ENCODE results near the gene GTF3C5. TPM values are rescaled to one million over a fixed set of nuclear protein-coding genes. Genes with fewer than 3 reads are reported as not detected.

GTF3C5 gene
- total and polyA plus RNA-seq, 10 of the 15 experiments (the other 5 are each of a cell fraction or from before 2014, with no cell fraction given): 2.2 to 81.1 (median 68.7) TPM

GRCh38 chr9:133041958-133042357 is 11.2 kb downstream of the GTF3C5 start:
- BruUV-seq (replicated peaks): no TSS peak
- intact Hi-C loops (cut with micrococcal nuclease; ENCODE audit: unreplicated experiment): loop anchor here (1.0 kb wide), 1 partner anchor 105 kb away; no protein-coding TSS in a partner anchor
- Histone ChIP-seq H3K27me3 (replicated peaks in 1 of 2; ENCODE audit: control insufficient read depth in 2 of 2, insufficient read depth in 2 of 2, low read length in 1 of 2) (no peaks in the 10 kb centered on the region), H3K27ac (ENCODE audit: control insufficient read depth, insufficient read depth) (no peak overlapping the region), H3K9me3 (replicated peaks; ENCODE audit: control insufficient read depth, insufficient read depth, low read length) (no peaks in the 10 kb centered on the region), H4K20me1 (ENCODE audit: control insufficient read depth, insufficient read depth) (peaks cover 6% of the 10 kb centered on the region; the same call in 1 of the 2 replicates), H3K79me2 (ENCODE audit: control insufficient read depth, insufficient read depth, low read length) (peaks cover 8% of the 10 kb centered on the region), H3K4me1 (ENCODE audit: control insufficient read depth, insufficient read depth, low read length) (no peaks in the 10 kb centered on the region), H3K36me3 (ENCODE audit: control insufficient read depth in 2 of 2, insufficient read depth in 2 of 2, low read length in 1 of 2) (peaks cover 20 to 25% of the 10 kb centered on the region in 2 experiments), H2AFZ (ENCODE audit: control insufficient read depth, low read depth, low read length) (no peak overlapping the region), H3K9ac (ENCODE audit: control insufficient read depth, insufficient read depth, low read length) (no peak overlapping the region), H3K4me3 (no peak overlapping the region), H3K4me2 (ENCODE audit: control insufficient read depth, insufficient read depth) (no peak overlapping the region)
- RAD21 ChIA-PET (ENCODE audit: unreplicated experiment): interaction anchor here (1.5 kb wide), 1 partner anchor 102 kb away, joined by 3 read pairs; no protein-coding TSS in a partner anchor
- 93% methylated on average over 9 of the region's 9 CpGs for WGBS (ENCODE audit: insufficient coverage, insufficient replicate concordance, low lambda C conversion rate, missing lambda C conversion rate)
- TF ChIP-seq SKIL (IDR thresholded peaks at IDR 0.05; ENCODE audit: low read depth, poor library complexity, severe bottlenecking) (no peak), EZH2 (IDR thresholded peaks at IDR 0.05; ENCODE audit: borderline replicate concordance, control insufficient read depth, low read depth, low read length) (no peak), BRCA1 (IDR thresholded peaks at IDR 0.05; ENCODE audit: low read depth, low read length) (no peak)
- FAIRE-seq (no peak), DNase-seq (ENCODE audit: low read depth, low spot score) (no peak), ATAC-seq (no peak)
- CTCF ChIA-PET: interaction anchor here (1.2 to 2.7 kb wide), 3 partner anchors 10 to 102 kb away, joined by 3 to 20 read pairs (median 19); partner anchors contain the start of gene GTF3C5
- SMC1A ChIA-PET (ENCODE audit: uncharacterized antibody, unreplicated experiment): no interaction called here
- in situ Hi-C loops (cut with MboI): no loop called here
- POLR2A ChIA-PET: no interaction called here

- peaks cover 19 to 26% of the 10 kb centered on the region in 2 experiments for H3K36me3 ChIP-seq (ENCODE audit: control insufficient read depth in 2 of 2, insufficient read depth in 2 of 2, low read length in 1 of 2)
- no peak overlapping the region for H3K4me2 ChIP-seq (ENCODE audit: control insufficient read depth, insufficient read depth)
- no peak overlapping the region for H3K9ac ChIP-seq (ENCODE audit: control insufficient read depth, insufficient read depth, low read length)
- H3K27ac ChIP-seq (ENCODE audit: control insufficient read depth, insufficient read depth): no peak overlapping the region
- H2AFZ ChIP-seq (ENCODE audit: control insufficient read depth, low read depth, low read length): no peak overlapping the region
- peaks cover 4% of the 10 kb centered on the region for H3K79me2 ChIP-seq (ENCODE audit: control insufficient read depth, insufficient read depth, low read length)
- H3K9me3 ChIP-seq (replicated peaks; ENCODE audit: control insufficient read depth, insufficient read depth, low read length): no peaks in the 10 kb centered on the region
- FAIRE-seq (no peak), ATAC-seq (no peak), DNase-seq (ENCODE audit: low read depth, low spot score) (no peak)
- ChIA-PET CTCF (interaction anchor here (1.2 to 2.7 kb wide), 2 partner anchors 11 to 21 kb away, joined by 3 to 20 read pairs; partner anchors contain the start of gene GTF3C5), RAD21 (ENCODE audit: unreplicated experiment) (interaction anchor here (1.5 kb wide), 1 partner anchor 101 kb away, joined by 3 read pairs; no protein-coding TSS in a partner anchor), SMC1A (ENCODE audit: uncharacterized antibody, unreplicated experiment) (no interaction called here), POLR2A (no interaction called here)
- H4K20me1 ChIP-seq (ENCODE audit: control insufficient read depth, insufficient read depth): 0 out of 2 replicates have a peak, but pooled peaks cover 6% of the 10 kb centered on the region
- no TSS peak for BruUV-seq (replicated peaks)
- intact Hi-C loops (cut with micrococcal nuclease; ENCODE audit: unreplicated experiment) (no loop called here), in situ Hi-C loops (cut with MboI) (no loop called here)
- no peaks in the 10 kb centered on the region for H3K27me3 ChIP-seq (replicated peaks in 1 of 2; ENCODE audit: control insufficient read depth in 2 of 2, insufficient read depth in 2 of 2, low read length in 1 of 2)
- WGBS (ENCODE audit: insufficient coverage, insufficient replicate concordance, low lambda C conversion rate, missing lambda C conversion rate): 90% methylated on average over 8 of the region's 8 CpGs
- H3K4me1 ChIP-seq (ENCODE audit: control insufficient read depth, insufficient read depth, low read length): no peaks in the 10 kb centered on the region
- no peak overlapping the region for H3K4me3 ChIP-seq
- no peak for TF ChIP-seq ZNF384 (IDR thresholded peaks at IDR 0.05; ENCODE audit: borderline replicate concordance, low read depth, low read length)
- TF ChIP-seq HDGF (IDR thresholded peaks at IDR 0.05): no peak
- TF ChIP-seq SREBF2 (IDR thresholded peaks at IDR 0.05; ENCODE audit: low read length): no peak
- no peak for TF ChIP-seq IKZF2 (IDR thresholded peaks at IDR 0.05)
- no peak for TF ChIP-seq RAD51 (IDR thresholded peaks at IDR 0.05)
- TF ChIP-seq PRDM15 (CRISPR knock-in tag; IDR thresholded peaks at IDR 0.05): no peak
- TF ChIP-seq EED (IDR thresholded peaks at IDR 0.05; ENCODE audit: low read depth): no peak
- no peak for TF ChIP-seq ZNF217 (IDR thresholded peaks at IDR 0.05)
- no peak for TF ChIP-seq FOS (IDR thresholded peaks at IDR 0.05; ENCODE audit: borderline replicate concordance, extremely low read depth, insufficient read length)
- no peak for TF ChIP-seq WRNIP1 (IDR thresholded peaks at IDR 0.05; ENCODE audit: borderline replicate concordance, low read depth, low read length)
Measured at GRCh38 chr9:133042676-133043075, 11.9 kb downstream of the GTF3C5 start.
